PC-9 (cell line): ENCODE results near the gene DHX8.
"Not testable (repeated sequence)": the region's sequence is repeated elsewhere in the genome, so short reads cannot be mapped to it uniquely, and the experiment has no call there.

ENCODE experiments used
- EZH2 ChIP-seq: fragments of 200-600 bp; sonication (generic); IDR thresholded peaks from 2 replicates; pipeline ENCODE4 v1.8.0; 2017; ENCODE audit warnings: antibody characterized with exemption, low read depth
- TF ChIP-seq, protein P1 (sequence below): fragments of 200-600 bp; sonication (generic); conservative IDR thresholded peaks from 2 replicates; pipeline ENCODE4 v1.6.1; 2017; ENCODE audit warnings: mixed run types, antibody characterized with exemption, mild to moderate bottlenecking, moderate library complexity

DNA sequence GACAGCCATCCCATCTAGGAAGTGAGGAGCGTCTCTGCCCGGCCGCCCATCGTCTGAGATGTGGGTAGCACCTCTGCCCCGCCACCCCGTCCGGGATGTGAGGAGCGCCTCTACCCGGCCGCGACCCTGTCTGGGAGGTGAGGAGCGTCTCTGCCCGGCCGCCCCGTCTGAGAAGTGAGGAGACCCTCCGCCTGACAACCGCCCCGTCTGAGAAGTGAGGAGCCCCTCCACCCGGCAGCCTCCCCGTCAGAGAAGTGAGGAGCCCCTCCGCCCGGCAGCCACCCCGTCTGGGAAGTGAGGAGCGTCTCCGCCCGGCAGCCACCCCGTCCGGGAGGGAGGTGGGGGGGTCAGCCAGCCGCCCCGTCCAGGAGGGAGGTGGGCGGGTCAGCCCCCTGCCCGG is 32.0 kb upstream of the DHX8 start:
- not testable (repeated sequence) for TF ChIP-seq EZH2
- TF ChIP-seq, protein P1, sequence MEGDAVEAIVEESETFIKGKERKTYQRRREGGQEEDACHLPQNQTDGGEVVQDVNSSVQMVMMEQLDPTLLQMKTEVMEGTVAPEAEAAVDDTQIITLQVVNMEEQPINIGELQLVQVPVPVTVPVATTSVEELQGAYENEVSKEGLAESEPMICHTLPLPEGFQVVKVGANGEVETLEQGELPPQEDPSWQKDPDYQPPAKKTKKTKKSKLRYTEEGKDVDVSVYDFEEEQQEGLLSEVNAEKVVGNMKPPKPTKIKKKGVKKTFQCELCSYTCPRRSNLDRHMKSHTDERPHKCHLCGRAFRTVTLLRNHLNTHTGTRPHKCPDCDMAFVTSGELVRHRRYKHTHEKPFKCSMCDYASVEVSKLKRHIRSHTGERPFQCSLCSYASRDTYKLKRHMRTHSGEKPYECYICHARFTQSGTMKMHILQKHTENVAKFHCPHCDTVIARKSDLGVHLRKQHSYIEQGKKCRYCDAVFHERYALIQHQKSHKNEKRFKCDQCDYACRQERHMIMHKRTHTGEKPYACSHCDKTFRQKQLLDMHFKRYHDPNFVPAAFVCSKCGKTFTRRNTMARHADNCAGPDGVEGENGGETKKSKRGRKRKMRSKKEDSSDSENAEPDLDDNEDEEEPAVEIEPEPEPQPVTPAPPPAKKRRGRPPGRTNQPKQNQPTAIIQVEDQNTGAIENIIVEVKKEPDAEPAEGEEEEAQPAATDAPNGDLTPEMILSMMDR = not testable (repeated sequence)
